ENCODE measurements around the gene TCAIM. TPM values are rescaled to one million over a fixed set of nuclear protein-coding genes. Genes with fewer than 3 reads are reported as not detected.

The TCAIM gene
- total and polyA plus RNA-seq, 9 of the 15 experiments (the other 6 are each of a cell fraction or from before 2014, with no cell fraction given) = 19.7 to 53.3 (median 36.9) TPM

- POLR2A ChIA-PET = interaction anchor here (0.6 to 1.3 kb wide), 2 partner anchors 115 to 171 kb away, joined by 3 read pairs; no protein-coding TSS in a partner anchor
- H4K20me1 ChIP-seq (replicated peaks; ENCODE audit: control insufficient read depth, insufficient read depth, low read length) = no peaks in the 10 kb centered on the region
- 19% methylated on average over 3 of the region's 3 CpGs for WGBS (ENCODE audit: insufficient coverage, low coverage, missing lambda C conversion rate)
- ATAC-seq (no peak), DNase-seq (ENCODE audit: extremely low read depth in 1 of 4, low spot score in 3 of 4) (no peak), FAIRE-seq (peak; percentile 48)
- no peaks in the 10 kb centered on the region for H3K9me1 ChIP-seq (ENCODE audit: control insufficient read depth, insufficient read depth, low read length)
- H3K4me3 ChIP-seq = no peak overlapping the region
- CTCF ChIA-PET (ENCODE audit: low intra/inter-chr PET ratio) = no interaction called here
- in situ Hi-C loops (cut with MboI) = loop anchor here (10.0 kb wide), 1 partner anchor 193 kb away; no protein-coding TSS in a partner anchor
- BruUV-seq (replicated peaks) = no TSS peak
- H3K27ac ChIP-seq (ENCODE audit: extremely low read depth, low read depth, low read length) = no peak overlapping the region
- no peaks in the 10 kb centered on the region for H3K36me3 ChIP-seq (ENCODE audit: control insufficient read depth, insufficient read depth, low read length)
- H3K4me2 ChIP-seq (ENCODE audit: insufficient read depth, low read length) = no peak overlapping the region
- TF ChIP-seq ZNF316 (IDR thresholded peaks at IDR 0.05) = peak; percentile 3; the same call in 1 of the 2 replicates
- peak; percentile 32; the same call in 1 of the 2 replicates for TF ChIP-seq SOX6 (IDR thresholded peaks at IDR 0.05)
- TF ChIP-seq ZFP30 (CRISPR knock-in tag; IDR thresholded peaks at IDR 0.05; ENCODE audit: borderline replicate concordance) = no peak
- TF ChIP-seq MAFG (tag; conservative IDR thresholded peaks at IDR 0.05) = peak; percentile 15; the same call in 1 of the 2 replicates
- TF ChIP-seq C11orf30 (IDR thresholded peaks at IDR 0.05; ENCODE audit: low read depth) = 0 out of 2 replicates have a peak, but pooled peaks have one; percentile 8
- TF ChIP-seq SRSF9 (IDR thresholded peaks at IDR 0.05; ENCODE audit: borderline replicate concordance, low read depth, low read length) = no peak
- peak; percentile 33; the same call in 1 of the 2 replicates for TF ChIP-seq ZNF239 (CRISPR knock-in tag; IDR thresholded peaks at IDR 0.05)
- TF ChIP-seq ARID1B (IDR thresholded peaks at IDR 0.05) = no peak
- TF ChIP-seq MAFF (IDR thresholded peaks at IDR 0.05; ENCODE audit: low read length) = peak; percentile 20; the same call in 1 of the 2 replicates
- no peaks in the 10 kb centered on the region for H3K4me1 ChIP-seq (replicated peaks in 1 of 2; ENCODE audit: control insufficient read depth in 2 of 2, insufficient read depth in 2 of 2, low read length in 2 of 2)
- intact Hi-C loops (cut with micrococcal nuclease) = loop anchor here (5.0 to 10.0 kb wide), 4 partner anchors 84 to 673 kb away; partner anchors contain the start of gene ZNF197
- H3K27me3 ChIP-seq (ENCODE audit: control insufficient read depth in 2 of 2, insufficient read depth in 2 of 2, low read length in 2 of 2) = no peaks in the 10 kb centered on the region
- no peak overlapping the region for H3K9ac ChIP-seq (ENCODE audit: insufficient read depth in 1 of 2, low read depth in 2 of 2, low read length in 2 of 2)
- H3K79me2 ChIP-seq (ENCODE audit: control insufficient read depth, insufficient read depth, low read length) = no peaks in the 10 kb centered on the region
- no peak overlapping the region for H2AFZ ChIP-seq (ENCODE audit: low read depth, low read length)
- peaks cover 4% of the 10 kb centered on the region; the same call in 1 of the 2 replicates for H3K9me3 ChIP-seq (replicated peaks; ENCODE audit: control insufficient read depth, insufficient read depth, low read depth, low read length)
Measured at GRCh38 chr3:44321335-44321734, 17.2 kb upstream of the TCAIM start.

Data from K562 (cell line).